HepG2 (cell line): Measurements from ENCODE around the gene IVD. TPM values are rescaled to one million over a fixed set of nuclear protein-coding genes. Genes with fewer than 3 reads are reported as not detected.

Experiments
- ATAC-seq: fragments of 200-7000 bp; cut with Tn5 transposase; 3 replicates; pipeline ENCODE4 v1.9.1; 2020; ENCODE audit warnings: mild to moderate bottlenecking, moderate library complexity
- BruUV-seq: library from RNA; stranded (reverse); fragments of 400-500 nt; replicated peaks from 2 replicates; lab custom pipeline; 2021; lab: Mats Ljungman, UMichigan
- CTCF ChIA-PET: fragments of 300-600 bp; formaldehyde crosslinking; extraction: SDS; loops from one replicate; lab custom pipeline; 2021; ENCODE audit warnings: low total read pairs, inconsistent platforms, low intra/inter-chr PET ratio; lab: Yijun Ruan, JAX
- POLR2A ChIA-PET: fragments of 350-600 bp; sonication (Branson Sonifier 250); formaldehyde crosslinking; loops from one replicate; lab custom pipeline; 2020; ENCODE audit warnings: antibody characterized with exemption, inconsistent platforms; lab: Yijun Ruan, JAX
- DNase-seq: peaks from one replicate; pipeline ENCODE4 v3.0.0-alpha.2; 2015; ENCODE audit warnings: low spot score
- FAIRE-seq: peaks from 3 replicates; lab custom pipeline; 2011; peaks lifted over from hg19 to GRCh38; lab: Jason Lieb, UNC
- H2AFZ ChIP-seq: one replicate; pipeline ENCODE4 v1.6.1; 2011; ENCODE audit warnings: low read length, inconsistent platforms
- H3K27ac ChIP-seq: fragments of 300-600 bp; 3 replicates; pipeline ENCODE4 v1.8.0; 2011; ENCODE audit warnings: mixed run types, mild to moderate bottlenecking, mixed read lengths, low read length, inconsistent platforms; ENCODE audit not compliant: insufficient read depth; ENCODE audit errors: extremely low read length
- H3K27me3 ChIP-seq, 2 experiments: fragments of 200-600 bp in 1 of 2; 2 replicates in 1 of 2; 3 replicates in 1 of 2; pipeline versions ENCODE4 v1.6.0 to v1.8.0; 2011; ENCODE audit warnings: low read length in 2 of 2, mild to moderate bottlenecking in 2 of 2, moderate library complexity in 2 of 2, inconsistent platforms in 1 of 2; ENCODE audit not compliant: insufficient read depth in 2 of 2, control insufficient read depth in 1 of 2
- H3K36me3 ChIP-seq, 2 experiments: fragments of 200-600 bp in 1 of 2; replicated peaks in 1 of 2; 2 replicates in 1 of 2; 3 replicates in 1 of 2; pipeline versions ENCODE4 v1.5.1 to v1.8.0; 2011; ENCODE audit warnings: low read length in 2 of 2, inconsistent platforms in 1 of 2; ENCODE audit not compliant: insufficient read depth in 2 of 2, control insufficient read depth in 1 of 2
- H3K4me1 ChIP-seq: 2 replicates; pipeline ENCODE4 v1.5.1; 2012; ENCODE audit warnings: low read length, inconsistent platforms; ENCODE audit not compliant: insufficient read depth
- H3K4me2 ChIP-seq: 2 replicates; pipeline ENCODE4 v1.6.0; 2011; ENCODE audit warnings: low read depth, low read length, inconsistent platforms
- H3K4me3 ChIP-seq, 3 experiments: fragments of 200-600 bp in 1 of 3; sonication (generic), shearing (Covaris generic) in 1 of 3; replicated peaks in 1 of 3; 2 replicates each; pipeline ENCODE4 v1.5.1; 2011 to 2016; ENCODE audit warnings: low read length in 3 of 3, inconsistent platforms in 2 of 3, low read depth in 2 of 3, mild to moderate bottlenecking in 2 of 3, control low read depth in 1 of 3, mixed read lengths in 1 of 3; ENCODE audit not compliant: insufficient read depth in 1 of 3
- H3K79me2 ChIP-seq: one replicate; pipeline ENCODE4 v1.6.1; 2011; ENCODE audit warnings: low read length, inconsistent platforms; ENCODE audit not compliant: insufficient read depth
- H3K9ac ChIP-seq: 2 replicates; pipeline ENCODE4 v1.6.0; 2011; ENCODE audit warnings: mild to moderate bottlenecking, low read depth, low read length, inconsistent platforms; ENCODE audit not compliant: insufficient read depth
- H3K9me3 ChIP-seq: 2 replicates; pipeline ENCODE4 v1.5.1; 2012; ENCODE audit warnings: mild to moderate bottlenecking, low read length
- H4K20me1 ChIP-seq: 2 replicates; pipeline ENCODE4 v1.6.0; 2011; ENCODE audit warnings: inconsistent platforms, mild to moderate bottlenecking, low read length, moderate library complexity; ENCODE audit not compliant: insufficient read depth
- ATAD3A ChIP-seq: sonication (generic); formaldehyde crosslinking; IDR thresholded peaks from 2 replicates; pipeline ENCODE4 v1.4.0; 2020; ENCODE audit warnings: missing genetic modification reagents
- CENPT ChIP-seq: sonication (generic); formaldehyde crosslinking; IDR thresholded peaks from 2 replicates; pipeline ENCODE4 v1.8.0; 2022; ENCODE audit warnings: low read depth, mild to moderate bottlenecking, moderate library complexity, missing genetic modification reagents
- HDAC2 ChIP-seq: sonication (generic); formaldehyde crosslinking; IDR thresholded peaks from 2 replicates; pipeline ENCODE4 v1.4.0; 2020; ENCODE audit warnings: missing genetic modification reagents
- ISL2 ChIP-seq: sonication (generic); formaldehyde crosslinking; IDR thresholded peaks from 2 replicates; pipeline ENCODE4 v1.5.0; 2020; ENCODE audit warnings: missing genetic modification reagents
- KDM5B ChIP-seq: sonication (generic); formaldehyde crosslinking; IDR thresholded peaks from 2 replicates; pipeline ENCODE4 v1.4.0; 2020; ENCODE audit warnings: missing genetic modification reagents, mild to moderate bottlenecking, borderline replicate concordance
- ZBTB42 ChIP-seq: sonication (generic); formaldehyde crosslinking; IDR thresholded peaks from 2 replicates; pipeline ENCODE4 v1.5.0; 2020; ENCODE audit warnings: mild to moderate bottlenecking, missing genetic modification reagents
- ZNF24 ChIP-seq: fragments of 450-650 bp; IDR thresholded peaks from 2 replicates; pipeline ENCODE4 v1.6.1; 2017; ENCODE audit warnings: antibody characterized with exemption, mild to moderate bottlenecking
- ZNF780A ChIP-seq: sonication (generic); formaldehyde crosslinking; IDR thresholded peaks from 2 replicates; pipeline ENCODE4 v1.8.0; 2022; ENCODE audit warnings: mild to moderate bottlenecking, missing genetic modification reagents, moderate library complexity
- ZNF788 ChIP-seq: sonication (generic); formaldehyde crosslinking; IDR thresholded peaks from 2 replicates; pipeline ENCODE4 v1.5.0; 2020; ENCODE audit warnings: mild to moderate bottlenecking, missing genetic modification reagents, borderline replicate concordance
- WGBS: methylation state at CpG from one replicate; pipeline ENCODE4 v1.1.6; 2017; ENCODE audit warnings: low lambda C conversion rate; 5-methylcytosine and 5-hydroxymethylcytosine counted together
- in situ Hi-C: cut with HindIII; loops from 2 replicates; pipeline ENCODE4 v1.10.0; 2017; ENCODE audit warnings: low pct_unique_long_range_greater_than_20kb; ENCODE audit not compliant: extremely low pct_ligation_motif_present
- intact Hi-C: fragments of 100-400 bp; cut with micrococcal nuclease; formaldehyde crosslinking; loops from one replicate; pipeline ENCODE4 v1.10.0; 2022; ENCODE audit not compliant: unreplicated experiment
- polyA plus RNA-seq, 8 experiments: library from polyadenylated mRNA; depleted of rRNA in 3 of 8; stranded (reverse) in 7 of 8; unstranded in 1 of 8; fragments of >200 nt; fragmentation: Illumina TruSeq in 4 of 8; extraction: Trizol in 4 of 8; gene quantifications; 2 replicates each; pipeline versions ENCODE4 v1.2.1 to v1.2.3, GENCODE V29; 2011 to 2016; ENCODE audit warnings: low read depth in 4 of 8, missing spikeins in 1 of 8, mixed read lengths in 1 of 8; ENCODE audit not compliant: insufficient read depth in 1 of 8
- total RNA-seq, 5 experiments: library from RNA; depleted of rRNA; stranded (reverse); fragments of >200 nt; fragmentation: Illumina TruSeq; extraction: Trizol; gene quantifications; 2 replicates each; pipeline ENCODE4 v1.2.3, GENCODE V29; 2016; ENCODE audit warnings: low read depth in 1 of 5
- TF ChIP-seq, protein P1 (sequence below): sonication (generic); formaldehyde crosslinking; IDR thresholded peaks from 2 replicates; pipeline ENCODE4 v1.4.0; 2020; ENCODE audit warnings: missing genetic modification reagents; ENCODE audit errors: not compliant biosample characterization
- TF ChIP-seq, protein P2 (sequence below): sonication (generic); formaldehyde crosslinking; IDR thresholded peaks from 2 replicates; pipeline ENCODE4 v1.4.0; 2020; ENCODE audit warnings: mild to moderate bottlenecking, missing genetic modification reagents
- TF ChIP-seq, protein P3 (sequence below): sonication (generic); formaldehyde crosslinking; IDR thresholded peaks from 2 replicates; pipeline ENCODE4 v1.5.0; 2020; ENCODE audit warnings: mild to moderate bottlenecking, low read depth, missing genetic modification reagents, borderline replicate concordance

IVD gene
- total and polyA plus RNA-seq, 2 of the 13 experiments (the other 11 are each of a cell fraction or from before 2014, with no cell fraction given): 48.0 to 53.9 TPM

DNA sequence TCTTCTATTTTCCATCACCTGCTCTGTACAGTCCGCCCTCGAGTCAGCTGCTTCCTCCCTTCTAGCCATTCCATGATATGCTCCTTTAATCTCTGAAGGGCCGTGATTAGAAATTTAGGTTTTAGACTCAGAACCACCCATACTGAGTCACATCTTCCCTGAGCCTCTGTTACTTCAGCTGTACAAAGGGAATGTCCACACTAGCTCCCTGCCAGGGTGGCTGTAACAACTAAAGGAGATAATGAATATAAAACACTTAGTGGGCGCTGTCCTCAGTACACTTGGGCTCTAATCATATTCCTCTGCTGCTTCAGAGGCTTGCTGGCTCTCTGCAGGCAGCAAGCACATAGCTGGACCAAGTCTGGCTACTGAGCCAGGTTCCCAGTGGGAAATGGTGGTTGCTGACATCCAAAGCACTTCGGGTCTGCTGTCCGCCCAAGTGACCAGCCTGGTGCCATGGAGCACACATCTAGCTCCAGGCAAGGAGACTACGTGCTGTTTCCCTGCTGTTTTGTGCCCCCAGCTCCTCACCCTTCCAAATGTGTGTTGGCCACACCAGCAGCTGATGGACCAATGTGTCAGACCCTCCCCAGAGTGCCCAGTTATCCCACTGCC is 64.3 kb downstream of the IVD start:
- peak; percentile 3 for ATAC-seq
- TF ChIP-seq ZNF780A (CRISPR knock-in tag): peak; percentile 22; the same call in 1 of the 2 replicates
- TF ChIP-seq ISL2 (CRISPR knock-in tag): no peak
- TF ChIP-seq, all 625 proteins: peak for 1
- peak overlapping the region; percentile 70 for H3K9ac ChIP-seq

DNA sequence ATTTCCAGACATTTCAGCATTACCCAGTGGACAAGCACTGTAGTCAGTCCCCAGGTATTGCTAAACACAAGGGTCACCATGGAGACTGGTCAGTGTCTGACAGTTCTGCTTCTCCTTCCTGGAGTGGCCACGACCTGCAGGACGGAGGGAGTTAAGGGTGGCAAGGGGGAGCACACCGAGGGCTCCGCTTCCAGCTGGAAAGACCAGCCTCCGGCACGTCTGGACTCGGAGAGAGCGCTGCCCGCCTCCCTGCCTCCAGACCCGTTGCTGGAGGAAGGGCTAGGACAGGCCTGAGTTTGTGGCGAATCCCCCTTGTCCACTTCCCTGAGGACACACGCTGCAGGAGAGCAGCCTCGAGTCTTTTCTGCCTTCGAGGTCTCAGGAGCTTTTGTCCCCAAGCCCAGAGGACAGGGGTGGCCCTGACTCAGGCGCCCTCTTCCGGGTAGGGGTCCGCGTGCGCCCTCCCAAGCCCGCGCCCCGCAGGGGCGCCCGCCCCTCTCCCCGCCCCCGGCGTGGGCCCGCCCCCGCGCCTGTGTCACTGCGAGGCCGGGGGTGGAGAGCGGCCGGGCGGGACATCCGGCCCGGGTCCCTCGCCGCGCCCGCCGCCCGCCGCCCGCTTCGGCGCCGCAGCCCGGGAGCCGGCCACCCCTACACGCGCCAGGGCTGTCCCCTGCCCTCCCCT is 65.0 kb downstream of the IVD start, which contains the start of gene CHST14:
TSS of gene CHST14 (plus strand) at position 562 of the 682 bp plus-strand sequence. CDS start 230 bp downstream, outside the sequence.
- Histone ChIP-seq H3K9me3 (no peaks in the 10 kb centered on the region), H3K4me1 (peaks cover 29% of the 10 kb centered on the region), H3K36me3 (peaks cover 3 to 5% of the 10 kb centered on the region in 2 experiments; a peak in 4 of 5 replicates), H3K27me3 (peaks cover 0 to 7% of the 10 kb centered on the region in 2 experiments; a peak in 1 of 5 replicates), H3K9ac (peak within 1 kb of the TSS; percentile 71), H3K4me3 (peak within 1 kb of the TSS; percentile 81 to 89 (median 89)), H3K4me2 (peak within 1 kb of the TSS; percentile 97), H3K27ac (peak within 1 kb of the TSS; percentile 80), H3K79me2 (no peaks in the 10 kb centered on the region), H4K20me1 (no peaks in the 10 kb centered on the region), H2AFZ (no peak within 1 kb of the TSS)
- ChIA-PET POLR2A (interaction anchor here (0.6 to 1.8 kb wide), 5 partner anchors 18 to 230 kb away, joined by 3 to 8 read pairs (median 4); partner anchors contain the start of gene BAHD1), CTCF (no interaction called here)
- ATAC-seq (peak; percentile 82), FAIRE-seq (peak; percentile 73), DNase-seq (peak; percentile 56)
- in situ Hi-C loops (no loop called here), intact Hi-C loops (loop anchor here (5.0 kb wide), 1 partner anchor 37 kb away; no protein-coding TSS in a partner anchor)
- WGBS: 0% methylated on average over 5 of the region's 52 CpGs
- TSS peak; percentile 84 for BruUV-seq
- TF ChIP-seq, protein P1, sequence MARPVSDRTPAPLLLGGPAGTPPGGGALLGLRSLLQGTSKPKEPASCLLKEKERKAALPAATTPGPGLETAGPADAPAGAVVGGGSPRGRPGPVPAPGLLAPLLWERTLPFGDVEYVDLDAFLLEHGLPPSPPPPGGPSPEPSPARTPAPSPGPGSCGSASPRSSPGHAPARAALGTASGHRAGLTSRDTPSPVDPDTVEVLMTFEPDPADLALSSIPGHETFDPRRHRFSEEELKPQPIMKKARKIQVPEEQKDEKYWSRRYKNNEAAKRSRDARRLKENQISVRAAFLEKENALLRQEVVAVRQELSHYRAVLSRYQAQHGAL (CRISPR knock-in tag): no peak
- TF ChIP-seq ATAD3A (CRISPR knock-in tag): no peak
- no peak for TF ChIP-seq HDAC2 (CRISPR knock-in tag)
- no peak for TF ChIP-seq CENPT
- TF ChIP-seq ZNF788: 0 out of 2 replicates have a peak, but pooled peaks have one; percentile 29
- no peak for TF ChIP-seq ZBTB42 (CRISPR knock-in tag)
- TF ChIP-seq, protein P2, sequence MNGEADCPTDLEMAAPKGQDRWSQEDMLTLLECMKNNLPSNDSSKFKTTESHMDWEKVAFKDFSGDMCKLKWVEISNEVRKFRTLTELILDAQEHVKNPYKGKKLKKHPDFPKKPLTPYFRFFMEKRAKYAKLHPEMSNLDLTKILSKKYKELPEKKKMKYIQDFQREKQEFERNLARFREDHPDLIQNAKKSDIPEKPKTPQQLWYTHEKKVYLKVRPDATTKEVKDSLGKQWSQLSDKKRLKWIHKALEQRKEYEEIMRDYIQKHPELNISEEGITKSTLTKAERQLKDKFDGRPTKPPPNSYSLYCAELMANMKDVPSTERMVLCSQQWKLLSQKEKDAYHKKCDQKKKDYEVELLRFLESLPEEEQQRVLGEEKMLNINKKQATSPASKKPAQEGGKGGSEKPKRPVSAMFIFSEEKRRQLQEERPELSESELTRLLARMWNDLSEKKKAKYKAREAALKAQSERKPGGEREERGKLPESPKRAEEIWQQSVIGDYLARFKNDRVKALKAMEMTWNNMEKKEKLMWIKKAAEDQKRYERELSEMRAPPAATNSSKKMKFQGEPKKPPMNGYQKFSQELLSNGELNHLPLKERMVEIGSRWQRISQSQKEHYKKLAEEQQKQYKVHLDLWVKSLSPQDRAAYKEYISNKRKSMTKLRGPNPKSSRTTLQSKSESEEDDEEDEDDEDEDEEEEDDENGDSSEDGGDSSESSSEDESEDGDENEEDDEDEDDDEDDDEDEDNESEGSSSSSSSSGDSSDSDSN: peak; percentile 26; the same call in 1 of the 2 replicates
- TF ChIP-seq KDM5B (CRISPR knock-in tag): no peak
- TF ChIP-seq, protein P3, sequence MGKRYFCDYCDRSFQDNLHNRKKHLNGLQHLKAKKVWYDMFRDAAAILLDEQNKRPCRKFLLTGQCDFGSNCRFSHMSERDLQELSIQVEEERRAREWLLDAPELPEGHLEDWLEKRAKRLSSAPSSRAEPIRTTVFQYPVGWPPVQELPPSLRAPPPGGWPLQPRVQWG (CRISPR knock-in tag): no peak
- no peak for TF ChIP-seq ZNF24

More for the DNA sequence above, 64.3 kb downstream of the IVD start:
- 95% methylated on average over 5 of the region's 7 CpGs for WGBS
- Histone ChIP-seq H3K4me1 (peaks cover 27% of the 10 kb centered on the region), H3K4me3 (peak overlapping the region in 2 of 3 experiments; percentile 46 to 89; a peak in 3 of 6 replicates), H3K36me3 (peaks cover 6 to 10% of the 10 kb centered on the region in 2 experiments; a peak in 4 of 5 replicates), H3K79me2 (no peaks in the 10 kb centered on the region), H3K27ac (peak overlapping the region; percentile 80), H3K9me3 (no peaks in the 10 kb centered on the region), H4K20me1 (no peaks in the 10 kb centered on the region), H3K4me2 (peak overlapping the region; percentile 97), H2AFZ (no peak overlapping the region), H3K27me3 (peaks cover 0 to 1% of the 10 kb centered on the region in 2 experiments; a peak in 1 of 5 replicates)
- FAIRE-seq: no peak
- ChIA-PET POLR2A (interaction anchor here (0.6 to 1.8 kb wide), 5 partner anchors 17 to 230 kb away, joined by 3 to 8 read pairs (median 4); partner anchors contain the start of gene BAHD1), CTCF (no interaction called here)
- DNase-seq: no peak
- in situ Hi-C loops (no loop called here), intact Hi-C loops (loop anchor here (5.0 kb wide), 1 partner anchor 37 kb away; no protein-coding TSS in a partner anchor)
- no TSS peak for BruUV-seq
